Measurements from ENCODE around the gene FCHO2. TPM values are rescaled to one million over a fixed set of nuclear protein-coding genes. Genes with fewer than 3 reads are reported as not detected.

FCHO2 gene
- total RNA-seq, 1 donor = 18.8 TPM

- no peak for DNase-seq (ENCODE audit: low read depth)
- no peak overlapping the region for H3K4me3 ChIP-seq (ENCODE audit: low read depth, low read length)
- TF ChIP-seq CTCF (IDR thresholded peaks at IDR 0.05; ENCODE audit: insufficient read depth, low read length) = no peak
Observed at GRCh38 chr5:73088026-73088425, 132.2 kb downstream of the FCHO2 start.

- DNase-seq (ENCODE audit: low read depth) = peak; percentile 63
- no peak for TF ChIP-seq CTCF (IDR thresholded peaks at IDR 0.05; ENCODE audit: insufficient read depth, low read length)
- H3K4me3 ChIP-seq (ENCODE audit: low read depth, low read length) = no peak overlapping the region
Observed at GRCh38 chr5:73093943-73094342, 138.1 kb downstream of the FCHO2 start.

GRCh38 chr5:73094415-73094814, 138.6 kb downstream of the FCHO2 start:
- no peak for TF ChIP-seq CTCF (IDR thresholded peaks at IDR 0.05; ENCODE audit: insufficient read depth, low read length)
- no peak overlapping the region for H3K4me3 ChIP-seq (ENCODE audit: low read depth, low read length)
- peak; percentile 2 for DNase-seq (ENCODE audit: low read depth)

- no peak for TF ChIP-seq CTCF (IDR thresholded peaks at IDR 0.05; ENCODE audit: insufficient read depth, low read length)
- DNase-seq (ENCODE audit: low read depth) = no peak
- no peak overlapping the region for H3K4me3 ChIP-seq (ENCODE audit: low read depth, low read length)
Observed at GRCh38 chr5:73095564-73096238, 139.9 kb downstream of the FCHO2 start.

- no peak overlapping the region for H3K4me3 ChIP-seq (ENCODE audit: low read depth, low read length)
- DNase-seq (ENCODE audit: low read depth) = no peak
- no peak for TF ChIP-seq CTCF (IDR thresholded peaks at IDR 0.05; ENCODE audit: insufficient read depth, low read length)
Observed at GRCh38 chr5:73096239-73096575, 140.4 kb downstream of the FCHO2 start.

- DNase-seq (ENCODE audit: low read depth) = no peak
- TF ChIP-seq CTCF (IDR thresholded peaks at IDR 0.05; ENCODE audit: insufficient read depth, low read length) = no peak
- no peak overlapping the region for H3K4me3 ChIP-seq (ENCODE audit: low read depth, low read length)
Observed at GRCh38 chr5:73097740-73098139, 141.9 kb downstream of the FCHO2 start.

GRCh38 chr5:73100109-73100508, 144.3 kb downstream of the FCHO2 start:
- DNase-seq (ENCODE audit: low read depth) = no peak
- no peak for TF ChIP-seq CTCF (IDR thresholded peaks at IDR 0.05; ENCODE audit: insufficient read depth, low read length)
- no peak overlapping the region for H3K4me3 ChIP-seq (ENCODE audit: low read depth, low read length)

Measured in fibroblast of the aortic adventitia (primary cell).